Stimulated activated CD8-positive, alpha-beta memory T cell treated with anti-CD3 and anti-CD28 coated beads, Interleukin-2, amount 100 ng/mL, for 1 hour (primary cell): Measurements from ENCODE around the gene NFKBIE.

Experiments used
- DNase-seq, 2 donors: peaks; one replicate each; pipeline ENCODE4 v3.0.0-alpha.2; 2020; ENCODE audit warnings: low read depth in 2 of 2

NFKBIE gene

GRCh38 chr6:44297063-44298038 is 32.0 kb upstream of the NFKBIE start:
- no peak for DNase-seq

GRCh38 chr6:44294832-44295791 is 29.8 kb upstream of the NFKBIE start:
- DNase-seq = no peak

- DNase-seq = no peak
Observed at GRCh38 chr6:44292661-44293365, 27.5 kb upstream of the NFKBIE start.

- DNase-seq = no peak
Observed at GRCh38 chr6:44291841-44292240, 26.5 kb upstream of the NFKBIE start.

- DNase-seq = no peak
Observed at GRCh38 chr6:44289726-44290260, 24.4 kb upstream of the NFKBIE start.

- no peak for DNase-seq
Observed at GRCh38 chr6:44286747-44287146, 21.4 kb upstream of the NFKBIE start.

- DNase-seq = no peak
Observed at GRCh38 chr6:44286285-44286565, 20.9 kb upstream of the NFKBIE start.

GRCh38 chr6:44285552-44286284 is 20.4 kb upstream of the NFKBIE start:
- no peak for DNase-seq

- no peak for DNase-seq
Observed at GRCh38 chr6:44284867-44285266, 19.5 kb upstream of the NFKBIE start.

GRCh38 chr6:44284121-44284520 is 18.8 kb upstream of the NFKBIE start:
- no peak for DNase-seq

- no peak for DNase-seq
Observed at GRCh38 chr6:44278774-44279697, 13.7 kb upstream of the NFKBIE start.

GRCh38 chr6:44278315-44278714 is 13.0 kb upstream of the NFKBIE start:
- DNase-seq = no peak

GRCh38 chr6:44277763-44278162 is 12.4 kb upstream of the NFKBIE start:
- DNase-seq = no peak

- no peak for DNase-seq
Observed at GRCh38 chr6:44276667-44277640, 11.6 kb upstream of the NFKBIE start.

GRCh38 chr6:44275749-44276648 is 10.6 kb upstream of the NFKBIE start:
- DNase-seq = no peak

- no peak for DNase-seq
Observed at GRCh38 chr6:44275271-44275748, 10.0 kb upstream of the NFKBIE start.

- DNase-seq = no peak
Observed at GRCh38 chr6:44273617-44274016, 8.3 kb upstream of the NFKBIE start.
